HepG2 (cell line): ENCODE results near the gene ABHD1. TPM values are rescaled to one million over a fixed set of nuclear protein-coding genes. Genes with fewer than 3 reads are reported as not detected.

Source experiments
- ATRX ChIP-seq: sonication (generic); formaldehyde crosslinking; IDR thresholded peaks from 2 replicates; pipeline ENCODE4 v1.4.0; 2020; ENCODE audit warnings: missing genetic modification reagents, borderline replicate concordance
- HDAC2 ChIP-seq: sonication (generic); formaldehyde crosslinking; IDR thresholded peaks from 2 replicates; pipeline ENCODE4 v1.4.0; 2020; ENCODE audit warnings: missing genetic modification reagents
- KAT7 ChIP-seq: IDR thresholded peaks from 2 replicates; pipeline ENCODE4 v1.6.1; 2018; ENCODE audit warnings: borderline replicate concordance, missing compliant biosample characterization
- KDM5A ChIP-seq: fragments of 200-600 bp; sonication (generic); IDR thresholded peaks from 2 replicates; pipeline ENCODE4 v1.7.0; 2018; ENCODE audit warnings: antibody characterized with exemption, mild to moderate bottlenecking, low read length, borderline replicate concordance
- KMT2A ChIP-seq: sonication (generic); formaldehyde crosslinking; IDR thresholded peaks from 2 replicates; pipeline ENCODE4 v1.4.0; 2020; ENCODE audit warnings: missing genetic modification reagents
- NR1H2 ChIP-seq: sonication (generic); formaldehyde crosslinking; IDR thresholded peaks from 2 replicates; pipeline ENCODE4 v1.8.1; 2022; ENCODE audit warnings: low read depth, missing genetic modification reagents, borderline replicate concordance
- SNAPC4 ChIP-seq: sonication (generic); formaldehyde crosslinking; IDR thresholded peaks from 2 replicates; pipeline ENCODE4 v1.4.0; 2020; ENCODE audit warnings: mild to moderate bottlenecking, missing genetic modification reagents
- TRAFD1 ChIP-seq: sonication (generic); formaldehyde crosslinking; IDR thresholded peaks from 2 replicates; pipeline ENCODE4 v1.5.1; 2020; ENCODE audit warnings: missing genetic modification reagents, mild to moderate bottlenecking, borderline replicate concordance
- ZFYVE20 ChIP-seq: sonication (generic); formaldehyde crosslinking; IDR thresholded peaks from 2 replicates; pipeline ENCODE4 v1.8.0; 2023; ENCODE audit warnings: low read depth, mild to moderate bottlenecking, moderate library complexity, missing genetic modification reagents, borderline replicate concordance
- ZNF224 ChIP-seq: sonication (generic); formaldehyde crosslinking; IDR thresholded peaks from 2 replicates; pipeline ENCODE4 v1.5.0; 2020; ENCODE audit warnings: mild to moderate bottlenecking, missing genetic modification reagents
- ZNF34 ChIP-seq: sonication (generic); formaldehyde crosslinking; IDR thresholded peaks from 2 replicates; pipeline ENCODE4 v1.4.0; 2020; ENCODE audit warnings: mild to moderate bottlenecking, missing genetic modification reagents, borderline replicate concordance
- ZNF563 ChIP-seq: sonication (generic); formaldehyde crosslinking; IDR thresholded peaks from 2 replicates; pipeline ENCODE4 v1.8.0; 2022; ENCODE audit warnings: mild to moderate bottlenecking, moderate library complexity, missing genetic modification reagents
- ZSCAN20 ChIP-seq: sonication (generic); formaldehyde crosslinking; IDR thresholded peaks from 2 replicates; pipeline ENCODE4 v1.4.0; 2020; ENCODE audit warnings: missing genetic modification reagents, mild to moderate bottlenecking, borderline replicate concordance
- ZUFSP ChIP-seq: sonication (generic); formaldehyde crosslinking; IDR thresholded peaks from 2 replicates; pipeline ENCODE4 v1.9.0; 2021; ENCODE audit warnings: missing genetic modification reagents, mild to moderate bottlenecking, borderline replicate concordance
- polyA plus RNA-seq, 8 experiments: library from polyadenylated mRNA; depleted of rRNA in 3 of 8; stranded (reverse) in 7 of 8; unstranded in 1 of 8; fragments of >200 nt; fragmentation: Illumina TruSeq in 4 of 8; extraction: Trizol in 4 of 8; gene quantifications; 2 replicates each; pipeline versions ENCODE4 v1.2.1 to v1.2.3, GENCODE V29; 2011 to 2016; ENCODE audit warnings: low read depth in 4 of 8, missing spikeins in 1 of 8, mixed read lengths in 1 of 8; ENCODE audit not compliant: insufficient read depth in 1 of 8
- total RNA-seq, 5 experiments: library from RNA; depleted of rRNA; stranded (reverse); fragments of >200 nt; fragmentation: Illumina TruSeq; extraction: Trizol; gene quantifications; 2 replicates each; pipeline ENCODE4 v1.2.3, GENCODE V29; 2016; ENCODE audit warnings: low read depth in 1 of 5
- TF ChIP-seq, protein P1 (sequence below): sonication (generic); formaldehyde crosslinking; IDR thresholded peaks from 2 replicates; pipeline ENCODE4 v1.5.0; 2020; ENCODE audit warnings: mild to moderate bottlenecking, missing genetic modification reagents, moderate library complexity
- TF ChIP-seq, protein P2 (sequence below): sonication (generic); formaldehyde crosslinking; IDR thresholded peaks from 2 replicates; pipeline ENCODE4 v1.5.0; 2020; ENCODE audit warnings: missing genetic modification reagents

The ABHD1 gene
- total and polyA plus RNA-seq, 2 of the 13 experiments (the other 11 are each of a cell fraction or from before 2014, with no cell fraction given) = 0.04 to 0.81 TPM

GRCh38 chr2:27177441-27178351 is 54.1 kb downstream of the ABHD1 start (continued):
- TF ChIP-seq SNAPC4 (CRISPR knock-in tag) (no peak), TRAFD1 (CRISPR knock-in tag) (peak; percentile 35; the same call in 1 of the 2 replicates), ZUFSP (CRISPR knock-in tag) (no peak), KMT2A (CRISPR knock-in tag) (peak; percentile 21; the same call in 1 of the 2 replicates), ZNF224 (CRISPR knock-in tag) (no peak), ZNF563 (CRISPR knock-in tag) (peak; percentile 93), KAT7 (CRISPR knock-in tag) (0 out of 2 replicates have a peak, but pooled peaks have one; percentile 16), ATRX (CRISPR knock-in tag) (no peak), ZFYVE20 (CRISPR knock-in tag) (no peak), HDAC2 (CRISPR knock-in tag) (peak; percentile 81), NR1H2 (CRISPR knock-in tag) (no peak), ZNF34 (CRISPR knock-in tag) (no peak), KDM5A (no peak), ZSCAN20 (CRISPR knock-in tag) (0 out of 2 replicates have a peak, but pooled peaks have one; percentile 71)
- TF ChIP-seq, protein P1, sequence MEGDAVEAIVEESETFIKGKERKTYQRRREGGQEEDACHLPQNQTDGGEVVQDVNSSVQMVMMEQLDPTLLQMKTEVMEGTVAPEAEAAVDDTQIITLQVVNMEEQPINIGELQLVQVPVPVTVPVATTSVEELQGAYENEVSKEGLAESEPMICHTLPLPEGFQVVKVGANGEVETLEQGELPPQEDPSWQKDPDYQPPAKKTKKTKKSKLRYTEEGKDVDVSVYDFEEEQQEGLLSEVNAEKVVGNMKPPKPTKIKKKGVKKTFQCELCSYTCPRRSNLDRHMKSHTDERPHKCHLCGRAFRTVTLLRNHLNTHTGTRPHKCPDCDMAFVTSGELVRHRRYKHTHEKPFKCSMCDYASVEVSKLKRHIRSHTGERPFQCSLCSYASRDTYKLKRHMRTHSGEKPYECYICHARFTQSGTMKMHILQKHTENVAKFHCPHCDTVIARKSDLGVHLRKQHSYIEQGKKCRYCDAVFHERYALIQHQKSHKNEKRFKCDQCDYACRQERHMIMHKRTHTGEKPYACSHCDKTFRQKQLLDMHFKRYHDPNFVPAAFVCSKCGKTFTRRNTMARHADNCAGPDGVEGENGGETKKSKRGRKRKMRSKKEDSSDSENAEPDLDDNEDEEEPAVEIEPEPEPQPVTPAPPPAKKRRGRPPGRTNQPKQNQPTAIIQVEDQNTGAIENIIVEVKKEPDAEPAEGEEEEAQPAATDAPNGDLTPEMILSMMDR = no peak
- TF ChIP-seq, protein P2, sequence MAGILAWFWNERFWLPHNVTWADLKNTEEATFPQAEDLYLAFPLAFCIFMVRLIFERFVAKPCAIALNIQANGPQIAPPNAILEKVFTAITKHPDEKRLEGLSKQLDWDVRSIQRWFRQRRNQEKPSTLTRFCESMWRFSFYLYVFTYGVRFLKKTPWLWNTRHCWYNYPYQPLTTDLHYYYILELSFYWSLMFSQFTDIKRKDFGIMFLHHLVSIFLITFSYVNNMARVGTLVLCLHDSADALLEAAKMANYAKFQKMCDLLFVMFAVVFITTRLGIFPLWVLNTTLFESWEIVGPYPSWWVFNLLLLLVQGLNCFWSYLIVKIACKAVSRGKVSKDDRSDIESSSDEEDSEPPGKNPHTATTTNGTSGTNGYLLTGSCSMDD (CRISPR knock-in tag) = no peak
